A549 (cell line): ENCODE results near the gene RPGRIP1. TPM values are rescaled to one million over a fixed set of nuclear protein-coding genes. Genes with fewer than 3 reads are reported as not detected.
"Not testable (repeated sequence)": the region's sequence is repeated elsewhere in the genome, so short reads cannot be mapped to it uniquely, and the experiment has no call there.

ENCODE experiments used
- ATAC-seq, 2 experiments: fragments of 200-7000 bp in 1 of 2; fragments of >200 bp in 1 of 2; cut with Nextera tagmentation in 1 of 2; cut with Tn5 transposase in 1 of 2; 3 replicates each; pipeline versions ENCODE4 v1.8.0 to v1.9.1; 2018 to 2020; ENCODE audit warnings: mild to moderate bottlenecking in 1 of 2, moderate library complexity in 1 of 2
- CTCF ChIA-PET: fragments of 300-600 bp; sonication (Branson Sonifier 250); formaldehyde crosslinking; extraction: SDS; loops from one replicate; lab custom pipeline; 2021; ENCODE audit warnings: antibody characterized with exemption, inconsistent platforms; lab: Yijun Ruan, JAX
- POLR2A ChIA-PET: fragments of 350-600 bp; formaldehyde crosslinking; extraction: SDS; loops from one replicate; lab custom pipeline; 2021; ENCODE audit warnings: antibody characterized with exemption, inconsistent platforms; lab: Yijun Ruan, JAX
- DNase-seq, 2 experiments: peaks; one replicate each; pipeline versions ENCODE4 v3.0.0 to v3.0.0-alpha.2; 2011 to 2016; ENCODE audit warnings: low read depth in 1 of 2, low spot score in 1 of 2
- FAIRE-seq: peaks from 2 replicates; lab custom pipeline; 2011; peaks lifted over from hg19 to GRCh38; lab: Jason Lieb, UNC
- H3K27ac ChIP-seq, 2 experiments: fragments of >200 bp; sonication (Bioruptor Twin); formaldehyde crosslinking; 3 replicates each; pipeline ENCODE4 v1.5.1; 2016 to 2017
- H3K4me1 ChIP-seq: fragments of >200 bp; sonication (Bioruptor Twin); formaldehyde crosslinking; 3 replicates; pipeline ENCODE4 v1.6.1; 2016
- H3K4me2 ChIP-seq: fragments of >200 bp; sonication (Bioruptor Twin); formaldehyde crosslinking; 3 replicates; pipeline ENCODE4 v1.6.1; 2016
- H3K4me3 ChIP-seq: fragments of >200 bp; sonication (Bioruptor Twin); formaldehyde crosslinking; 3 replicates; pipeline ENCODE4 v1.5.1; 2016
- H3K9me3 ChIP-seq: fragments of >200 bp; sonication (Bioruptor Twin); formaldehyde crosslinking; 3 replicates; pipeline ENCODE4 v1.6.1; 2016
- CEBPB ChIP-seq, 2 experiments: fragments of >200 bp in 1 of 2; sonication (Bioruptor Twin) in 1 of 2; formaldehyde crosslinking in 1 of 2; IDR thresholded peaks; 2 replicates each; pipeline ENCODE4 v1.6.1; 2012 to 2016
- CHD2 ChIP-seq: fragments of 150-350 bp; IDR thresholded peaks from 2 replicates; pipeline ENCODE4 v1.6.1; 2014; ENCODE audit warnings: low read length; ENCODE audit not compliant: partially characterized antibody
- EHMT2 ChIP-seq: fragments of 200-600 bp; sonication (generic); IDR thresholded peaks from 2 replicates; pipeline ENCODE4 v1.6.1; 2016; ENCODE audit warnings: antibody characterized with exemption, low read depth, mild to moderate bottlenecking, moderate library complexity
- EP300 ChIP-seq, 2 experiments: fragments of >200 bp; sonication (Bioruptor Twin); formaldehyde crosslinking; IDR thresholded peaks; 2 replicates in 1 of 2; 3 replicates in 1 of 2; pipeline ENCODE4 v1.6.1; 2016 to 2017
- FOSL2 ChIP-seq, 2 experiments: fragments of 450-650 bp in 1 of 2; fragments of >200 bp in 1 of 2; sonication (Bioruptor Twin) in 1 of 2; formaldehyde crosslinking; IDR thresholded peaks; 2 replicates each; pipeline versions ENCODE4 v1.5.0 to v1.6.1; 2016 to 2020; ENCODE audit warnings: mild to moderate bottlenecking in 1 of 2, moderate library complexity in 1 of 2
- HEYL ChIP-seq: fragments of 250-450 bp; sonication (Bioruptor Pico); IDR thresholded peaks from 2 replicates; pipeline ENCODE4 v1.8.0; 2021; ENCODE audit warnings: mild to moderate bottlenecking, moderate library complexity
- HOXA7 ChIP-seq: fragments of 250-450 bp; sonication (Bioruptor Pico); IDR thresholded peaks from 2 replicates; pipeline ENCODE4 v1.5.0; 2020; ENCODE audit warnings: mild to moderate bottlenecking, moderate library complexity
- HOXB5 ChIP-seq: fragments of 250-450 bp; sonication (Bioruptor Pico); IDR thresholded peaks from 2 replicates; pipeline ENCODE4 v1.5.0; 2020; ENCODE audit warnings: mild to moderate bottlenecking, moderate library complexity
- JUN ChIP-seq, 2 experiments: fragments of >200 bp; sonication (Bioruptor Twin); formaldehyde crosslinking; IDR thresholded peaks; 2 replicates in 1 of 2; 3 replicates in 1 of 2; pipeline ENCODE4 v1.6.1; 2016 to 2017
- KDM5A ChIP-seq: fragments of 200-600 bp; sonication (generic); IDR thresholded peaks from 2 replicates; pipeline ENCODE4 v1.6.1; 2016; ENCODE audit warnings: antibody characterized with exemption, mild to moderate bottlenecking
- NFE2L2 ChIP-seq: fragments of 150-350 bp; conservative IDR thresholded peaks from 2 replicates; pipeline ENCODE4 v1.6.1; 2014; ENCODE audit warnings: low read length
- NPAS2 ChIP-seq: fragments of 250-450 bp; sonication (Bioruptor Pico); IDR thresholded peaks from 2 replicates; pipeline ENCODE4 v1.8.0; 2022; ENCODE audit warnings: mild to moderate bottlenecking, moderate library complexity, borderline replicate concordance
- POLR2A ChIP-seq: IDR thresholded peaks from 2 replicates; pipeline ENCODE4 v1.6.1; 2012; ENCODE audit warnings: mild to moderate bottlenecking, low read length
- POLR2AphosphoS2 ChIP-seq: conservative IDR thresholded peaks from 2 replicates; pipeline ENCODE4 v1.6.1; 2012; ENCODE audit warnings: low read length, improper control_type of control experiment, inconsistent platforms
- SREBF2 ChIP-seq: fragments of 450-650 bp; IDR thresholded peaks from 2 replicates; pipeline ENCODE4 v1.6.1; 2014; ENCODE audit warnings: mild to moderate bottlenecking, moderate library complexity
- TP53 ChIP-seq: fragments of 250-450 bp; sonication (Bioruptor Pico); IDR thresholded peaks from 2 replicates; pipeline ENCODE4 v1.5.0; 2021; ENCODE audit warnings: mild to moderate bottlenecking, moderate library complexity
- ZNF302 ChIP-seq: fragments of 250-450 bp; sonication (Bioruptor Pico); IDR thresholded peaks from 2 replicates; pipeline ENCODE4 v1.9.0; 2021; ENCODE audit warnings: inconsistent platforms, mild to moderate bottlenecking, moderate library complexity
- ZSCAN20 ChIP-seq: fragments of 250-450 bp; sonication (Bioruptor Pico); IDR thresholded peaks from 2 replicates; pipeline ENCODE4 v1.8.0; 2022; ENCODE audit warnings: mild to moderate bottlenecking, moderate library complexity
- WGBS: methylation state at CpG from one replicate; pipeline ENCODE4 v1.1.6; 2017; ENCODE audit errors: missing lambda C conversion rate; 5-methylcytosine and 5-hydroxymethylcytosine counted together
- polyA plus RNA-seq, 4 experiments: library from polyadenylated mRNA; depleted of rRNA in 3 of 4; stranded (reverse); fragments of >200 nt; fragmentation: RNase III in 1 of 4; extraction: RNeasy Plus Mini Kit Qiagen cat#74134 plus additional on column Dnase treatment in 1 of 4; gene quantifications; 2 replicates in 3 of 4; 3 replicates in 1 of 4; pipeline ENCODE4 v1.2.3, GENCODE V29; 2011 to 2017

RPGRIP1 gene
- polyA plus RNA-seq, 2 of the 4 experiments (the other 2 are of a cell fraction) = 0.26 to 1.5 TPM

DNA sequence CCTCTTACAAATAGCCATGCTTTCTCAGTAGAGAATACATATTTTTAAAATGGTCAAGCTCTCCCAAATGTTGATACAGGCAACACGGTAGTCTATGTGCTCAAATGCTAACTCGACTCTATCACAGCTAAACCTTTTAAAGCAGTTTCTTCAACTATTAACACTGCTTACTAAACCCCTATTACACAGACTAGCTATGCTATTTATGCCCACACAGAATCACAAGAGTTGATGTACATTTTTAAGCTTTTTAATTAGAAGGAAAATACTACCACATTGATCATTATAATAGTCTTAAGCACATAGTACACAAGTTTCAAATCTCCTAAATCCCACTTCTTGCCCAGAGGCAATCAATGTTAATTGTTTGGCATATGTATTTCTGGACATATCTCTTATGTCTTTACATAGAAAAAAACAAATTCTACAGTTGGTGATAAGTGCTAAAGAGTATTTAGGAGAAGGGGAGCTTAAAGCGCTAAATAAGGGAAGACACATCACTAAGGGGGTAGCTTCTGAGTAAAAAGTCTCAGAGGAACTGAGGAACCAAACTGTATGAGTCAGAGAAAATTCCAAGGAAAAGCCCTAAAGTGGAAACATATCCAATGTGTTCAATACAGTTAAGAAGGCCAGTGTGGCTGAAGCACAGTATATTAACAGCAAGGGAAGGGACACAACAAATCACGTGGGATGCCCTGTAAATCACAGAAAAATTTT is 24.3 kb upstream of the RPGRIP1 start:
- FAIRE-seq (no peak), ATAC-seq (peak; percentile 26 to 41; a peak in 4 of 6 replicates)
- CTCF ChIA-PET = interaction anchor here (0.8 to 2.0 kb wide), 4 partner anchors 9 to 241 kb away, joined by 3 to 4 read pairs (median 3); no protein-coding TSS in a partner anchor

GRCh38 chr14:21256102-21256447 is 23.8 kb upstream of the RPGRIP1 start:
- H3K27ac ChIP-seq, DNase-seq, FAIRE-seq, H3K4me3 ChIP-seq, H3K9me3 ChIP-seq: not testable (repeated sequence)
- H3K4me1 ChIP-seq = peaks cover 47% of the 10 kb centered on the region
- CTCF ChIA-PET = interaction anchor here (1.3 to 2.0 kb wide), 4 partner anchors 8 to 13 kb away, joined by 3 to 5 read pairs (median 4); no protein-coding TSS in a partner anchor
- 0 out of 5 replicates have a peak, but pooled peaks of 1 of the 2 experiments have one; percentile 12 for TF ChIP-seq EP300 (IDR thresholded peaks at IDR 0.05)
- H3K4me2 ChIP-seq = peak overlapping the region; percentile 8; the same call in 2 of the 3 replicates
- POLR2A ChIA-PET = interaction anchor here (0.6 to 1.3 kb wide), 4 partner anchors 9 to 122 kb away, joined by 3 read pairs; no protein-coding TSS in a partner anchor
- WGBS = 85% methylated on average over 8 of the region's 8 CpGs
- ATAC-seq = peak in 1 of 2 experiments; percentile 10; a peak in 2 of 6 replicates

More for the DNA sequence above, 24.3 kb upstream of the RPGRIP1 start:
- WGBS = 49% methylated on average over 4 of the region's 4 CpGs
- Histone ChIP-seq H3K9me3 (no peaks in the 10 kb centered on the region), H3K4me3 (no peak overlapping the region), H3K27ac (no peak overlapping the region), H3K4me2 (peak overlapping the region; percentile 8; the same call in 2 of the 3 replicates), H3K4me1 (peaks cover 47% of the 10 kb centered on the region)
- DNase-seq = no peak
- POLR2A ChIA-PET = interaction anchor here (1.0 to 1.3 kb wide), 3 partner anchors 10 to 13 kb away, joined by 3 read pairs; no protein-coding TSS in a partner anchor
- TF ChIP-seq ZSCAN20 (CRISPR knock-in tag) (no peak), POLR2A (no peak), HOXB5 (no peak), NFE2L2 (no peak), CHD2 (no peak)

DNA sequence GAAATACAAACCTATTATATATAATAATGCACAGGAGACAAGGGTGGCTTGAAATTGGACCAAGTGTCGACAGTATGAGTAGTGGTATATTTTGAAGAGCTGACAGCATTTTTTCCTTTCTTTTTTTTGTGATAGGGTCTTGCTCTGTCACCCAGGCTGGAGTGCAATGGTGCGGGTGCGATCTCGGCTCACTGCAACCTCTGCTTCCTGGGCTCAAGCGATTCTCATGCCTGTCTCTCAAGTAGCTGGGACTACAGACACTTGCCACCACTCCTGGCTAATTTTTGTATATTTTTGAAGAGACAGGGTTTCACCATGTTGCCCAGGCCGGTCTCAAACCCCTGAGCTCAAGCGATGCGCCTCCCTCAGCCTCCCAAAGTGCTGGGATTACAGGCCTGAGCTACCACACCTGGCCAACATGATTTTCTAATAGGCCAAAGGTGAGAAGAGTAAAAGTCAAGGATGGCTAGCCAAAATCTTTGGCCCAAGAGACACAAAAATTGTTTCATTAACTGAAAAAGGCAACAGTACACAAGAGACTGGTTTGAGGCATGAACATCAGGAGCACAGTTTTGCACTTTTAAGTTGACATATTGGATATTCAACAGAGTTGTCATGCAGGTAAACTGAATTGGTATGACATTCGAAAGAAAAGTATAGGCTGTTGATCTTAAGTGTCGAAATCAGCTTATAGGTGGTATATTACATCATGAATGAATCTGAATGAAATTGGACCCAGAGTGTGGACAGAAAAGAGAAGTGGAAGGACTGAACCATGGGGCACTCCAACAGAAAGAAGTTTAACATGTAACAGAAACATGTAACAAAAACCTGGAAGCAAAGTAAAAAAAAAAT is 23.1 kb upstream of the RPGRIP1 start:
- FAIRE-seq = no peak
- Histone ChIP-seq H3K4me2 (peak overlapping the region; percentile 8; the same call in 2 of the 3 replicates), H3K4me3 (no peak overlapping the region)
- CTCF ChIA-PET = interaction anchor here (1.3 to 1.5 kb wide), 3 partner anchors 7 to 13 kb away, joined by 3 to 5 read pairs (median 3); no protein-coding TSS in a partner anchor
- TF ChIP-seq POLR2AphosphoS2 = 0 out of 2 replicates have a peak, but pooled peaks have one; percentile 81
- TF ChIP-seq ZNF302 (CRISPR knock-in tag) = no peak
- TF ChIP-seq, all 56 proteins: peak for 1
- H3K9me3 ChIP-seq = no peaks in the 10 kb centered on the region
- WGBS = 88% methylated on average over 10 of the region's 10 CpGs
- peaks cover 52% of the 10 kb centered on the region for H3K4me1 ChIP-seq
- POLR2A ChIA-PET = interaction anchor here (0.6 to 1.3 kb wide), 3 partner anchors 8 to 121 kb away, joined by 3 read pairs; no protein-coding TSS in a partner anchor
- DNase-seq (no peak), ATAC-seq (peak in 1 of 2 experiments; percentile 20; a peak in 2 of 6 replicates)
- H3K27ac ChIP-seq = no peak overlapping the region

GRCh38 chr14:21257394-21257909 is 22.4 kb upstream of the RPGRIP1 start:
- DNase-seq (no peak), FAIRE-seq (no peak), ATAC-seq (peak in 1 of 2 experiments; percentile 12; a peak in 2 of 6 replicates)
- no peaks in the 10 kb centered on the region for H3K9me3 ChIP-seq
- no peak overlapping the region for H3K27ac ChIP-seq
- ChIA-PET POLR2A (no interaction called here), CTCF (interaction anchor here (0.7 to 1.5 kb wide), 2 partner anchors 14 to 219 kb away, joined by 3 to 5 read pairs; partner anchors contain the start of genes RAB2B and TOX4)
- no peak overlapping the region for H3K4me3 ChIP-seq
- 64% methylated on average over 7 of the region's 7 CpGs for WGBS
- TF ChIP-seq HOXA7 (CRISPR knock-in tag) = no peak
- TF ChIP-seq CEBPB (IDR thresholded peaks at IDR 0.05) = peak in 1 of 2 experiments; percentile 20; a peak in 2 of 4 replicates
- TF ChIP-seq NPAS2 (CRISPR knock-in tag) = no peak
- TF ChIP-seq JUN (IDR thresholded peaks at IDR 0.05) = 0 out of 5 replicates have a peak, but pooled peaks of 1 of the 2 experiments have one; percentile 28
- TF ChIP-seq POLR2A = no peak
- no peak for TF ChIP-seq SREBF2
- TF ChIP-seq ZNF302 (CRISPR knock-in tag) = no peak
- TF ChIP-seq EP300 (IDR thresholded peaks at IDR 0.05) = no peak
- TF ChIP-seq EHMT2 = no peak
- TF ChIP-seq TP53 (CRISPR knock-in tag) = no peak
- no peak for TF ChIP-seq HEYL (CRISPR knock-in tag)
- TF ChIP-seq FOSL2 (IDR thresholded peaks at IDR 0.05) = no peak
- TF ChIP-seq FOSL2 (CRISPR knock-in tag; IDR thresholded peaks at IDR 0.05) = no peak
- no peak for TF ChIP-seq KDM5A
- no peak for TF ChIP-seq HOXB5
- peaks cover 59% of the 10 kb centered on the region for H3K4me1 ChIP-seq
- H3K4me2 ChIP-seq = peak overlapping the region; percentile 8; the same call in 2 of the 3 replicates
